DOHH2 (cell line): ENCODE data around the gene SMARCAD1.

Experiments used
- EZH2phosphoT487 ChIP-seq: fragments of 200-600 bp; sonication (generic); IDR thresholded peaks from 2 replicates; pipeline ENCODE4 v1.6.1; 2017; ENCODE audit warnings: borderline replicate concordance, mild to moderate bottlenecking, antibody characterized with exemption, low read length, moderate library complexity, mixed read lengths
- TF ChIP-seq, protein P1 (sequence below): fragments of 200-600 bp; sonication (generic); IDR thresholded peaks from one replicate; pipeline ENCODE4 v1.5.1; 2014; ENCODE audit warnings: antibody characterized with exemption, mild to moderate bottlenecking, low read depth, low read length; ENCODE audit not compliant: poor library complexity, severe bottlenecking

- TF ChIP-seq, protein P1, sequence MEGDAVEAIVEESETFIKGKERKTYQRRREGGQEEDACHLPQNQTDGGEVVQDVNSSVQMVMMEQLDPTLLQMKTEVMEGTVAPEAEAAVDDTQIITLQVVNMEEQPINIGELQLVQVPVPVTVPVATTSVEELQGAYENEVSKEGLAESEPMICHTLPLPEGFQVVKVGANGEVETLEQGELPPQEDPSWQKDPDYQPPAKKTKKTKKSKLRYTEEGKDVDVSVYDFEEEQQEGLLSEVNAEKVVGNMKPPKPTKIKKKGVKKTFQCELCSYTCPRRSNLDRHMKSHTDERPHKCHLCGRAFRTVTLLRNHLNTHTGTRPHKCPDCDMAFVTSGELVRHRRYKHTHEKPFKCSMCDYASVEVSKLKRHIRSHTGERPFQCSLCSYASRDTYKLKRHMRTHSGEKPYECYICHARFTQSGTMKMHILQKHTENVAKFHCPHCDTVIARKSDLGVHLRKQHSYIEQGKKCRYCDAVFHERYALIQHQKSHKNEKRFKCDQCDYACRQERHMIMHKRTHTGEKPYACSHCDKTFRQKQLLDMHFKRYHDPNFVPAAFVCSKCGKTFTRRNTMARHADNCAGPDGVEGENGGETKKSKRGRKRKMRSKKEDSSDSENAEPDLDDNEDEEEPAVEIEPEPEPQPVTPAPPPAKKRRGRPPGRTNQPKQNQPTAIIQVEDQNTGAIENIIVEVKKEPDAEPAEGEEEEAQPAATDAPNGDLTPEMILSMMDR = no peak
- no peak for TF ChIP-seq EZH2phosphoT487
Measured at GRCh38 chr4:94251094-94251493, 43.4 kb downstream of the SMARCAD1 start.
